HCT116 (cell line): ENCODE results near the gene UBE2E2. TPM values are rescaled to one million over a fixed set of nuclear protein-coding genes. Genes with fewer than 3 reads are reported as not detected.

Source experiments
- ATAC-seq: fragments of 200-7000 bp; cut with Tn5 transposase; 2 replicates; pipeline ENCODE4 v1.9.1; 2020; ENCODE audit warnings: mild to moderate bottlenecking, moderate library complexity
- BruUV-seq: library from RNA; stranded (reverse); fragments of 400-500 nt; replicated peaks from 2 replicates; lab custom pipeline; 2021; lab: Mats Ljungman, UMichigan
- CTCF ChIA-PET: fragments of 300-600 bp; sonication (Branson Sonifier 250); formaldehyde crosslinking; loops from one replicate; lab custom pipeline; 2021; ENCODE audit warnings: antibody characterized with exemption; lab: Charles Lee
- POLR2A ChIA-PET: fragments of 300-600, 350-600 bp; sonication (Branson Sonifier 250); formaldehyde crosslinking; loops from one replicate; lab custom pipeline; 2021; ENCODE audit warnings: antibody characterized with exemption; lab: Charles Lee
- RAD21 ChIA-PET, 2 experiments: fragments of 300-600 bp; sonication (Branson Sonifier 250); formaldehyde crosslinking; loops; one replicate each; lab custom pipeline; 2023; ENCODE audit warnings: low total read pairs in 2 of 2; ENCODE audit not compliant: uncharacterized antibody in 2 of 2, unreplicated experiment in 2 of 2, low non-redundant PET in 1 of 2; lab: Charles Lee
- DNase-seq: peaks from one replicate; pipeline ENCODE4 v3.0.0-alpha.2; 2010; ENCODE audit warnings: low read depth, low spot score
- H2AFZ ChIP-seq: fragments of 200-600 bp; shearing (Covaris generic), sonication (generic); 2 replicates; pipeline ENCODE4 v1.6.1; 2017; ENCODE audit warnings: low read depth, mixed run types, mixed read lengths, antibody characterized with exemption, low read length; ENCODE audit not compliant: poor library complexity, severe bottlenecking
- H3K27ac ChIP-seq: 2 replicates; pipeline ENCODE4 v1.5.1; 2012; ENCODE audit warnings: low read depth, low read length
- H3K27me3 ChIP-seq: fragments of 200-600 bp; sonication (generic); 2 replicates; pipeline ENCODE4 v1.6.1; 2016; ENCODE audit warnings: mixed run types, low read length, mixed read lengths; ENCODE audit not compliant: insufficient read depth
- H3K36me3 ChIP-seq, 2 experiments: fragments of 200-500 bp in 1 of 2; fragments of 200-600 bp in 1 of 2; sonication (Bioruptor generic) in 1 of 2; sonication (generic) in 1 of 2; 2 replicates each; pipeline versions ENCODE4 v1.5.1 to v1.6.1; 2014 to 2016; ENCODE audit warnings: low read length in 2 of 2, inconsistent platforms in 1 of 2, mixed read lengths in 1 of 2, mixed run types in 1 of 2; ENCODE audit not compliant: insufficient read depth in 2 of 2, control insufficient read depth in 1 of 2
- H3K4me1 ChIP-seq, 2 experiments: fragments of 200-600 bp in 1 of 2; sonication (generic) in 1 of 2; 2 replicates each; pipeline versions ENCODE4 v1.5.1 to v1.6.1; 2012 to 2017; ENCODE audit warnings: low read length in 2 of 2, inconsistent platforms in 1 of 2, mild to moderate bottlenecking in 1 of 2, mixed read lengths in 1 of 2, mixed run types in 1 of 2, moderate library complexity in 1 of 2; ENCODE audit not compliant: insufficient read depth in 2 of 2, control insufficient read depth in 1 of 2
- H3K4me2 ChIP-seq: fragments of 200-600 bp; sonication (generic); 2 replicates; pipeline ENCODE4 v1.6.1; 2017; ENCODE audit warnings: mixed run types, low read length, mixed read lengths
- H3K4me3 ChIP-seq, 2 experiments: fragments of 200-600 bp in 1 of 2; sonication (generic) in 1 of 2; replicated peaks in 1 of 2; 2 replicates each; pipeline ENCODE4 v1.5.1; 2011 to 2016; ENCODE audit warnings: low read length in 2 of 2, control low read depth in 1 of 2, low read depth in 1 of 2, mild to moderate bottlenecking in 1 of 2, mixed read lengths in 1 of 2, mixed run types in 1 of 2
- H3K79me2 ChIP-seq: fragments of 200-600 bp; sonication (generic); 2 replicates; pipeline ENCODE4 v1.6.1; 2017; ENCODE audit warnings: mild to moderate bottlenecking, mixed run types, low read length, moderate library complexity, mixed read lengths; ENCODE audit not compliant: insufficient read depth
- H3K9ac ChIP-seq: fragments of 200-600 bp; sonication (generic); 2 replicates; pipeline ENCODE4 v1.6.1; 2016; ENCODE audit warnings: low read length, mixed read lengths
- H3K9me2 ChIP-seq: fragments of 200-600 bp; sonication (generic), shearing (Covaris generic); 2 replicates; pipeline ENCODE4 v1.6.1; 2017; ENCODE audit warnings: mixed run types, mild to moderate bottlenecking, moderate library complexity; ENCODE audit not compliant: insufficient read depth
- H3K9me3 ChIP-seq, 2 experiments: fragments of 200-500 bp in 1 of 2; fragments of 200-600 bp in 1 of 2; sonication (Bioruptor generic) in 1 of 2; sonication (generic) in 1 of 2; 2 replicates each; pipeline ENCODE4 v1.6.1; 2014 to 2017; ENCODE audit warnings: low read length in 2 of 2, mixed read lengths in 2 of 2, inconsistent platforms in 1 of 2, low read depth in 1 of 2, mild to moderate bottlenecking in 1 of 2, mixed run types in 1 of 2, moderate library complexity in 1 of 2; ENCODE audit not compliant: control insufficient read depth in 1 of 2, insufficient read depth in 1 of 2
- H4K20me1 ChIP-seq: fragments of 200-600 bp; sonication (generic), shearing (Covaris generic); 2 replicates; pipeline ENCODE4 v1.6.1; 2017; ENCODE audit warnings: mixed run types, mild to moderate bottlenecking, moderate library complexity; ENCODE audit not compliant: insufficient read depth
- CBX3 ChIP-seq: IDR thresholded peaks from 2 replicates; pipeline ENCODE4 v1.6.1; 2012; ENCODE audit warnings: low read depth
- CEBPB ChIP-seq: IDR thresholded peaks from 2 replicates; pipeline ENCODE4 v1.6.1; 2012; ENCODE audit warnings: low read depth
- ELF1 ChIP-seq: IDR thresholded peaks from 2 replicates; pipeline ENCODE4 v1.6.1; 2012; ENCODE audit warnings: low read depth, borderline replicate concordance
- JUND ChIP-seq: IDR thresholded peaks from 2 replicates; pipeline ENCODE4 v1.6.1; 2012
- POLR2A ChIP-seq: IDR thresholded peaks from 2 replicates; pipeline ENCODE4 v1.7.0; 2011; ENCODE audit warnings: borderline replicate concordance; ENCODE audit not compliant: insufficient read depth, insufficient read length; ENCODE audit errors: extremely low read depth
- SIN3A ChIP-seq: IDR thresholded peaks from 2 replicates; pipeline ENCODE4 v1.6.1; 2012; ENCODE audit warnings: low read depth
- SP1 ChIP-seq: IDR thresholded peaks from 2 replicates; pipeline ENCODE4 v1.6.1; 2012; ENCODE audit warnings: low read depth
- YY1 ChIP-seq: IDR thresholded peaks from 2 replicates; pipeline ENCODE4 v1.6.1; 2011; ENCODE audit warnings: low read length, low read depth, moderate library complexity, mild to moderate bottlenecking; ENCODE audit not compliant: insufficient replicate concordance; ENCODE audit errors: extremely low read depth
- ZNF274 ChIP-seq: fragments of 200-500 bp; sonication (Bioruptor generic); IDR thresholded peaks from 2 replicates; pipeline ENCODE4 v1.6.1; 2014; ENCODE audit warnings: mild to moderate bottlenecking, low read depth, low read length, inconsistent platforms
- intact Hi-C: fragments of 100-400 bp; cut with micrococcal nuclease; formaldehyde crosslinking; loops from 2 replicates; pipeline ENCODE4 v1.10.0; 2022
- total RNA-seq: library from RNA; stranded (reverse); gene quantifications from one replicate; pipeline ENCODE4 v1.2.1, GENCODE V29; 2021; ENCODE audit not compliant: unreplicated experiment

Gene UBE2E2
- total RNA-seq, 1 experiment from 2014 or later: 21.4 TPM

DNA sequence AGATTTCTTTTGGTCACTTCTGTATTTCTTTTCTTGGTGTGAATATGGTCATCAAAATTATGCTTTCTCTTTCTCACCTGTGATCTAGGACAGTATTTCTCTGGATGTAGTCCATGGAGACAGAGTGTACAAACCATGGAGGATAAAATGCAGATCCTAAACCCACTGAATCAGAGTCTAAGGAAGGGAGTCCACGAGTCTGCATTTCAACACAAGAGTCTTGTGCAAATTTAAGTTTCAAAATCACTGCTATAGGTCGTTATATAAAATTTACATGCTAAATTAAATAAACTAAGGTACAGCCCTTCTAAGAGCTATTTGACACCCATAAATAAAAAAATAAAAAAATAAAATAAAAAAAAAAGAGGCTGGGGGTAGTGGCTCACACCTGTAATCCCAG, 17.3 kb upstream of the UBE2E2 start:
- ChIA-PET CTCF (no interaction called here), POLR2A (no interaction called here), RAD21 (no interaction called here)
- Histone ChIP-seq H3K4me2 (no peak overlapping the region), H2AFZ (no peak overlapping the region), H3K27me3 (peaks cover 11% of the 10 kb centered on the region), H3K79me2 (no peaks in the 10 kb centered on the region), H3K36me3 (no peaks in the 10 kb centered on the region), H4K20me1 (no peaks in the 10 kb centered on the region), H3K9me3 (no peaks in the 10 kb centered on the region), H3K9ac (no peak overlapping the region), H3K4me1 (no peaks in the 10 kb centered on the region), H3K9me2 (no peaks in the 10 kb centered on the region), H3K27ac (no peak overlapping the region), H3K4me3 (no peak overlapping the region)
- no peak for ATAC-seq
- no TSS peak for BruUV-seq
- DNase-seq: no peak
- intact Hi-C loops: no loop called here
- TF ChIP-seq POLR2A: no peak
- no peak for TF ChIP-seq SIN3A
- no peak for TF ChIP-seq JUND
- TF ChIP-seq CBX3: no peak
- TF ChIP-seq SP1: no peak

- H3K27me3 ChIP-seq: peaks cover 27% of the 10 kb centered on the region
- no peak overlapping the region for H3K4me2 ChIP-seq
- ChIA-PET POLR2A (no interaction called here), CTCF (no interaction called here), RAD21 (no interaction called here)
- no peak overlapping the region for H3K9ac ChIP-seq
- no peaks in the 10 kb centered on the region for H3K4me1 ChIP-seq
- no peak overlapping the region for H2AFZ ChIP-seq
- no peak for ATAC-seq
- TF ChIP-seq ZNF274: no peak
- TF ChIP-seq CEBPB: no peak
- no peak for TF ChIP-seq YY1
- TF ChIP-seq ELF1: no peak
- no peaks in the 10 kb centered on the region for H3K36me3 ChIP-seq
- no peak for DNase-seq
- no TSS peak for BruUV-seq
- no peaks in the 10 kb centered on the region for H4K20me1 ChIP-seq
- H3K4me3 ChIP-seq: no peak overlapping the region
- H3K79me2 ChIP-seq: no peaks in the 10 kb centered on the region
- intact Hi-C loops: no loop called here
- H3K9me3 ChIP-seq: no peaks in the 10 kb centered on the region
- H3K27ac ChIP-seq: no peak overlapping the region
- H3K9me2 ChIP-seq: no peaks in the 10 kb centered on the region
Measured at GRCh38 chr3:23189187-23189586, 13.9 kb upstream of the UBE2E2 start.
